ENCODE measurements around the gene WDR76. TPM values are rescaled to one million over a fixed set of nuclear protein-coding genes. Genes with fewer than 3 reads are reported as not detected.

The WDR76 gene
- polyA plus RNA-seq, 1 of the 3 experiments (the other 2 are of a cell fraction), result 1.8 TPM

GRCh38 chr15:43821505-43821904 lies 5.3 kb upstream of the WDR76 start:
- no peak for DNase-seq
- no peaks in the 10 kb centered on the region for H3K9me2 ChIP-seq
- H4K20me1 ChIP-seq (ENCODE audit: insufficient read depth), result 0 out of 2 replicates have a peak, but pooled peaks cover 11% of the 10 kb centered on the region
- POLR2A ChIA-PET, result interaction anchor here (0.6 kb wide), 1 partner anchor 21 kb away, joined by 3 read pairs; the partner anchor contains the start of gene HYPK
- no peak overlapping the region for H3K9ac ChIP-seq
- no peaks in the 10 kb centered on the region for H3K27me3 ChIP-seq (ENCODE audit: insufficient read depth)
- no peaks in the 10 kb centered on the region for H3K9me3 ChIP-seq
- CTCF ChIA-PET, result interaction anchor here (1.4 kb wide), 1 partner anchor 10 kb away, joined by 3 read pairs; no protein-coding TSS in a partner anchor
- peak overlapping the region; percentile 51 for H3K4me2 ChIP-seq
- no peak overlapping the region for H2AFZ ChIP-seq (ENCODE audit: low read depth)
- H3F3A ChIP-seq (replicated peaks; ENCODE audit: insufficient read depth), result peaks cover 12% of the 10 kb centered on the region
- H3K4me1 ChIP-seq (ENCODE audit: control insufficient read depth in 1 of 2, insufficient read depth in 2 of 2, low read depth in 1 of 2, low read length in 1 of 2), result peaks cover 8 to 10% of the 10 kb centered on the region in 2 experiments; a peak in 3 of 4 replicates
- H3K4me3 ChIP-seq (ENCODE audit: low read depth in 2 of 2, low read length in 1 of 2), result 0 out of 4 replicates have a peak overlapping the region, but pooled peaks of 1 of the 2 experiments have one; percentile 16
- H3K36me3 ChIP-seq (replicated peaks in 1 of 2; ENCODE audit: control insufficient read depth in 1 of 2, insufficient read depth in 2 of 2, low read length in 1 of 2), result peaks cover 11 to 17% of the 10 kb centered on the region in 2 experiments
- WGBS (ENCODE audit: low lambda C conversion rate), result 53% methylated on average over 3 of the region's 3 CpGs
- peaks cover 78% of the 10 kb centered on the region for H3K79me2 ChIP-seq (ENCODE audit: insufficient read depth)
- TF ChIP-seq PBX3 (IDR thresholded peaks at IDR 0.05), result no peak
- TF ChIP-seq ZBTB33 (IDR thresholded peaks at IDR 0.05; ENCODE audit: borderline replicate concordance, low read depth), result no peak
- no peak for TF ChIP-seq JUND (IDR thresholded peaks at IDR 0.05)
- TF ChIP-seq USF2 (IDR thresholded peaks at IDR 0.05; ENCODE audit: borderline replicate concordance, low read depth, low read length), result no peak
- TF ChIP-seq ELF1 (IDR thresholded peaks at IDR 0.05), result no peak
- no peak for TF ChIP-seq GATA2 (CRISPR knock-in tag; IDR thresholded peaks at IDR 0.05)
- no peak for TF ChIP-seq EZH2phosphoT487 (IDR thresholded peaks at IDR 0.05; ENCODE audit: borderline replicate concordance, low read depth)
- no peak for TF ChIP-seq SIN3A (IDR thresholded peaks at IDR 0.05; ENCODE audit: borderline replicate concordance, low read depth, low read length)
- no peak overlapping the region for H3K27ac ChIP-seq (ENCODE audit: low read depth in 2 of 2, low read length in 1 of 2)

GRCh38 chr15:43824302-43825246 lies 2.2 kb upstream of the WDR76 start, which contains the start of gene MFAP1:
MFAP1 (minus strand) TSS chr15:43824690; CDS start chr15:43824569, 121 bp downstream.
- H3K4me3 ChIP-seq (ENCODE audit: low read depth in 2 of 2, low read length in 1 of 2), result peak within 1 kb of the TSS; percentile 73 to 98
- ChIA-PET CTCF (interaction anchor here (0.7 to 1.0 kb wide), 2 partner anchors 48 to 57 kb away, joined by 3 to 6 read pairs; no protein-coding TSS in a partner anchor), POLR2A (interaction anchor here (0.6 to 2.6 kb wide), 5 partner anchors 24 to 904 kb away, joined by 3 to 14 read pairs (median 4); partner anchors contain the start of genes HYPK, SERF2 and SERINC4)
- H3K9me2 ChIP-seq, result no peaks in the 10 kb centered on the region
- peaks cover 0 to 6% of the 10 kb centered on the region in 2 experiments for H3K36me3 ChIP-seq (replicated peaks in 1 of 2; ENCODE audit: control insufficient read depth in 1 of 2, insufficient read depth in 2 of 2, low read length in 1 of 2)
- no peaks in the 10 kb centered on the region for H3K27me3 ChIP-seq (ENCODE audit: insufficient read depth)
- H3K9me3 ChIP-seq, result no peaks in the 10 kb centered on the region
- H3K4me1 ChIP-seq (ENCODE audit: control insufficient read depth in 1 of 2, insufficient read depth in 2 of 2, low read depth in 1 of 2, low read length in 1 of 2), result peaks cover 9 to 10% of the 10 kb centered on the region in 2 experiments; a peak in 3 of 4 replicates
- H3F3A ChIP-seq (replicated peaks; ENCODE audit: insufficient read depth), result peaks cover 23% of the 10 kb centered on the region
- H3K27ac ChIP-seq (ENCODE audit: low read depth in 2 of 2, low read length in 1 of 2), result peak within 1 kb of the TSS; percentile 87 to 97
- H4K20me1 ChIP-seq (ENCODE audit: insufficient read depth), result 0 out of 2 replicates have a peak, but pooled peaks cover 6% of the 10 kb centered on the region
- peaks cover 76% of the 10 kb centered on the region for H3K79me2 ChIP-seq (ENCODE audit: insufficient read depth)
- H2AFZ ChIP-seq (ENCODE audit: low read depth), result peak within 1 kb of the TSS; percentile 88
- WGBS (ENCODE audit: low lambda C conversion rate), result 10% methylated on average over 46 of the region's 46 CpGs
- peak within 1 kb of the TSS; percentile 78 for H3K4me2 ChIP-seq
- DNase-seq, result peak; percentile 90
- peak within 1 kb of the TSS; percentile 92 for H3K9ac ChIP-seq
- no peak; the same call in 1 of the 2 replicates for TF ChIP-seq MXI1 (IDR thresholded peaks at IDR 0.05; ENCODE audit: low read depth, low read length)
- no peak for TF ChIP-seq JUND (IDR thresholded peaks at IDR 0.05)
- TF ChIP-seq PBX3 (IDR thresholded peaks at IDR 0.05), result no peak
- TF ChIP-seq REST (IDR thresholded peaks at IDR 0.05; ENCODE audit: low read depth, low read length), result peak; percentile 63
- peak; percentile 40; the same call in 1 of the 2 replicates for TF ChIP-seq USF1 (IDR thresholded peaks at IDR 0.05; ENCODE audit: borderline replicate concordance, low read depth)
- peak; percentile 91 for TF ChIP-seq ELF1 (IDR thresholded peaks at IDR 0.05)
- peak; percentile 79; the same call in 1 of the 2 replicates for TF ChIP-seq SIN3A (IDR thresholded peaks at IDR 0.05; ENCODE audit: borderline replicate concordance, low read depth, low read length)
- TF ChIP-seq GABPA (IDR thresholded peaks at IDR 0.05; ENCODE audit: low read depth), result peak; percentile 86

Measured in SK-N-SH (cell line).